ENCODE data around the gene ADCY4.

- TF ChIP-seq CTCF (IDR thresholded peaks at IDR 0.05; ENCODE audit: low read depth, low read length) = no peak
- no peak for TF ChIP-seq MAX (IDR thresholded peaks at IDR 0.05; ENCODE audit: low read depth, low read length)
These were observed 36.0 kb downstream of the ADCY4 start for GRCh38 chr14:24298892-24299254.
